Measurements from ENCODE around the gene ATRNL1. TPM values are rescaled to one million over a fixed set of nuclear protein-coding genes. Genes with fewer than 3 reads are reported as not detected.
A peak's percentile ranks its signal among the peaks of the same experiment; 100 is the strongest.

Gene ATRNL1
- total and polyA plus RNA-seq, 2 experiments from 2014 or later: not detected

- H3K4me2 ChIP-seq (ENCODE audit: unreplicated experiment): no peak overlapping the region
- no peaks in the 10 kb centered on the region for H3K27me3 ChIP-seq (replicated peaks; ENCODE audit: insufficient read depth)
- H2AFZ ChIP-seq: no peak overlapping the region
- H3K9me2 ChIP-seq (ENCODE audit: insufficient read depth): no peaks in the 10 kb centered on the region
- no peaks in the 10 kb centered on the region for H4K20me1 ChIP-seq (ENCODE audit: insufficient read depth)
- no peak overlapping the region for H3K27ac ChIP-seq
- TF ChIP-seq EZH2 (IDR thresholded peaks at IDR 0.05; ENCODE audit: insufficient read depth, poor library complexity, severe bottlenecking) (no peak), EZH2phosphoT487 (IDR thresholded peaks at IDR 0.05; ENCODE audit: insufficient read depth, low read depth) (no peak)
- H3K36me3 ChIP-seq (ENCODE audit: low read depth): no peaks in the 10 kb centered on the region
- H3K79me2 ChIP-seq (ENCODE audit: insufficient read depth): no peaks in the 10 kb centered on the region
- DNase-seq: no peak
- no peak overlapping the region for H3K9ac ChIP-seq
- no peak overlapping the region for H3K4me3 ChIP-seq
- no peaks in the 10 kb centered on the region for H3F3A ChIP-seq (ENCODE audit: insufficient read depth)
- 47 to 55% methylated on average over 4 of the region's 4 CpGs for WGBS, 2 experiments (ENCODE audit: low coverage in 1 of 2, low lambda C conversion rate in 2 of 2, missing lambda C conversion rate in 2 of 2)
- in situ Hi-C loops (cut with MboI): no loop called here
- no peaks in the 10 kb centered on the region for H3K9me3 ChIP-seq (ENCODE audit: low read depth)
- H3K4me1 ChIP-seq (ENCODE audit: insufficient read depth): no peaks in the 10 kb centered on the region
Observed at GRCh38 chr10:115696747-115697146, 603.6 kb downstream of the ATRNL1 start.

- no peaks in the 10 kb centered on the region for H3K79me2 ChIP-seq (ENCODE audit: insufficient read depth)
- H3K4me1 ChIP-seq (ENCODE audit: insufficient read depth): no peaks in the 10 kb centered on the region
- no peaks in the 10 kb centered on the region for H3F3A ChIP-seq (ENCODE audit: insufficient read depth)
- H4K20me1 ChIP-seq (ENCODE audit: insufficient read depth): no peaks in the 10 kb centered on the region
- no peak overlapping the region for H3K27ac ChIP-seq
- no peak overlapping the region for H2AFZ ChIP-seq
- DNase-seq: no peak
- TF ChIP-seq EZH2phosphoT487 (IDR thresholded peaks at IDR 0.05; ENCODE audit: insufficient read depth, low read depth) (no peak), EZH2 (IDR thresholded peaks at IDR 0.05; ENCODE audit: insufficient read depth, poor library complexity, severe bottlenecking) (no peak)
- no peak overlapping the region for H3K9ac ChIP-seq
- no peaks in the 10 kb centered on the region for H3K9me2 ChIP-seq (ENCODE audit: insufficient read depth)
- H3K27me3 ChIP-seq (replicated peaks; ENCODE audit: insufficient read depth): no peaks in the 10 kb centered on the region
- in situ Hi-C loops (cut with MboI): loop anchor here (10.0 kb wide), 1 partner anchor 589 kb away; no protein-coding TSS in a partner anchor
- H3K4me2 ChIP-seq (ENCODE audit: unreplicated experiment): no peak overlapping the region
- no peaks in the 10 kb centered on the region for H3K36me3 ChIP-seq (ENCODE audit: low read depth)
- H3K9me3 ChIP-seq (ENCODE audit: low read depth): no peaks in the 10 kb centered on the region
- H3K4me3 ChIP-seq: no peak overlapping the region
Observed at GRCh38 chr10:115706026-115706425, 612.9 kb downstream of the ATRNL1 start.

GRCh38 chr10:115706488-115707076, 613.4 kb downstream of the ATRNL1 start:
- Histone ChIP-seq H3K9me3 (ENCODE audit: low read depth) (no peaks in the 10 kb centered on the region), H3K4me1 (ENCODE audit: insufficient read depth) (no peaks in the 10 kb centered on the region), H2AFZ (no peak overlapping the region), H4K20me1 (ENCODE audit: insufficient read depth) (no peaks in the 10 kb centered on the region), H3K36me3 (ENCODE audit: low read depth) (no peaks in the 10 kb centered on the region), H3K27me3 (replicated peaks; ENCODE audit: insufficient read depth) (no peaks in the 10 kb centered on the region), H3F3A (ENCODE audit: insufficient read depth) (no peaks in the 10 kb centered on the region), H3K9me2 (ENCODE audit: insufficient read depth) (no peaks in the 10 kb centered on the region), H3K9ac (no peak overlapping the region), H3K4me2 (ENCODE audit: unreplicated experiment) (no peak overlapping the region), H3K4me3 (no peak overlapping the region), H3K27ac (no peak overlapping the region), H3K79me2 (ENCODE audit: insufficient read depth) (no peaks in the 10 kb centered on the region)
- TF ChIP-seq EZH2phosphoT487 (IDR thresholded peaks at IDR 0.05; ENCODE audit: insufficient read depth, low read depth) (no peak), EZH2 (IDR thresholded peaks at IDR 0.05; ENCODE audit: insufficient read depth, poor library complexity, severe bottlenecking) (no peak)
- peak; percentile 56 for DNase-seq
- in situ Hi-C loops (cut with MboI): loop anchor here (10.0 kb wide), 1 partner anchor 588 kb away; no protein-coding TSS in a partner anchor
- WGBS, 2 experiments (ENCODE audit: low coverage in 1 of 2, low lambda C conversion rate in 2 of 2, missing lambda C conversion rate in 2 of 2): 50% methylated on average over 2 of the region's 2 CpGs

GRCh38 chr10:115710136-115710535, 617.0 kb downstream of the ATRNL1 start:
- Histone ChIP-seq H3K9me3 (ENCODE audit: low read depth) (no peaks in the 10 kb centered on the region), H2AFZ (no peak overlapping the region), H3K4me1 (ENCODE audit: insufficient read depth) (no peaks in the 10 kb centered on the region), H3K4me3 (no peak overlapping the region), H3K4me2 (ENCODE audit: unreplicated experiment) (no peak overlapping the region), H3K9ac (no peak overlapping the region), H4K20me1 (ENCODE audit: insufficient read depth) (no peaks in the 10 kb centered on the region), H3K27ac (no peak overlapping the region), H3K27me3 (replicated peaks; ENCODE audit: insufficient read depth) (no peaks in the 10 kb centered on the region), H3K79me2 (ENCODE audit: insufficient read depth) (no peaks in the 10 kb centered on the region), H3K36me3 (ENCODE audit: low read depth) (no peaks in the 10 kb centered on the region), H3K9me2 (ENCODE audit: insufficient read depth) (no peaks in the 10 kb centered on the region), H3F3A (ENCODE audit: insufficient read depth) (no peaks in the 10 kb centered on the region)
- in situ Hi-C loops (cut with MboI): no loop called here
- 97 to 100% methylated on average over 1 of the region's 1 CpG for WGBS, 2 experiments (ENCODE audit: low coverage in 1 of 2, low lambda C conversion rate in 2 of 2, missing lambda C conversion rate in 2 of 2)
- DNase-seq: peak; percentile 2
- TF ChIP-seq EZH2phosphoT487 (IDR thresholded peaks at IDR 0.05; ENCODE audit: insufficient read depth, low read depth) (no peak), EZH2 (IDR thresholded peaks at IDR 0.05; ENCODE audit: insufficient read depth, poor library complexity, severe bottlenecking) (no peak)

- no peak overlapping the region for H3K9ac ChIP-seq
- no peaks in the 10 kb centered on the region for H4K20me1 ChIP-seq (ENCODE audit: insufficient read depth)
- H3K27ac ChIP-seq: no peak overlapping the region
- WGBS, 2 experiments (ENCODE audit: low coverage in 1 of 2, low lambda C conversion rate in 2 of 2, missing lambda C conversion rate in 2 of 2): 44 to 58% methylated on average over 1 of the region's 1 CpG
- TF ChIP-seq EZH2 (IDR thresholded peaks at IDR 0.05; ENCODE audit: insufficient read depth, poor library complexity, severe bottlenecking) (no peak), EZH2phosphoT487 (IDR thresholded peaks at IDR 0.05; ENCODE audit: insufficient read depth, low read depth) (no peak)
- no peak overlapping the region for H3K4me3 ChIP-seq
- H3K9me3 ChIP-seq (ENCODE audit: low read depth): no peaks in the 10 kb centered on the region
- H3K27me3 ChIP-seq (replicated peaks; ENCODE audit: insufficient read depth): no peaks in the 10 kb centered on the region
- no peaks in the 10 kb centered on the region for H3K9me2 ChIP-seq (ENCODE audit: insufficient read depth)
- no peaks in the 10 kb centered on the region for H3K36me3 ChIP-seq (ENCODE audit: low read depth)
- no peak overlapping the region for H3K4me2 ChIP-seq (ENCODE audit: unreplicated experiment)
- no peak overlapping the region for H2AFZ ChIP-seq
- H3F3A ChIP-seq (ENCODE audit: insufficient read depth): no peaks in the 10 kb centered on the region
- H3K79me2 ChIP-seq (ENCODE audit: insufficient read depth): no peaks in the 10 kb centered on the region
- in situ Hi-C loops (cut with MboI): no loop called here
- DNase-seq: no peak
- no peaks in the 10 kb centered on the region for H3K4me1 ChIP-seq (ENCODE audit: insufficient read depth)
Observed at GRCh38 chr10:115711306-115711705, 618.1 kb downstream of the ATRNL1 start.
